Mammary epithelial cell (primary cell): ENCODE results near the gene NUMA1.

Source experiments
- EZH2 ChIP-seq: IDR thresholded peaks from 2 replicates; pipeline ENCODE4 v1.6.1; 2012; ENCODE audit warnings: low read length, inconsistent platforms, borderline replicate concordance
- TF ChIP-seq, protein P1 (sequence below), 2 donors: IDR thresholded peaks in 1 of 2; conservative IDR thresholded peaks in 1 of 2; 2 replicates each; pipeline ENCODE4 v1.5.1; 2011 to 2012; ENCODE audit warnings: inconsistent platforms in 2 of 2, low read length in 2 of 2, mild to moderate bottlenecking in 2 of 2, control low read depth in 1 of 2, low read depth in 1 of 2; ENCODE audit not compliant: insufficient read depth in 1 of 2; ENCODE audit errors: extremely low read depth in 1 of 2

DNA sequence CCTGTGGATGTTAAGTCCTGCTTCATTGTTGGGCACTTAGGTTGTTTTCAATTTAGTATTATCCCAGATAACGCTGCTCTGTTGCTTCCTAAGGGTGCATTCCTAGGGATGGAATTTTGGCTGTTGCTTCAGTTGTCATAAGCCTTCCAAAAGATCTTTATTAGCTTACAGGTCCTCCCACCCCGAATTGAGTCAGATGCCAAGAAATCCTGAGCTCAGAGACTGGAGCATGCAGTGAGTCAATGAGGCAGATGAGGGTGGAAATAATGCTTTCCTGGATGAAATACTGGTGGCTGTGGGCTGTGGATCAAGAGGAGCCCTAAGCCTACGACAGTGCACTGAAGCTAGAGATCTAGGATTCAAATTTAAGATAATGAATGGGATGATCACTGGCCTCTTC lies 92.3 kb downstream of the NUMA1 start:
- TF ChIP-seq, protein P1, sequence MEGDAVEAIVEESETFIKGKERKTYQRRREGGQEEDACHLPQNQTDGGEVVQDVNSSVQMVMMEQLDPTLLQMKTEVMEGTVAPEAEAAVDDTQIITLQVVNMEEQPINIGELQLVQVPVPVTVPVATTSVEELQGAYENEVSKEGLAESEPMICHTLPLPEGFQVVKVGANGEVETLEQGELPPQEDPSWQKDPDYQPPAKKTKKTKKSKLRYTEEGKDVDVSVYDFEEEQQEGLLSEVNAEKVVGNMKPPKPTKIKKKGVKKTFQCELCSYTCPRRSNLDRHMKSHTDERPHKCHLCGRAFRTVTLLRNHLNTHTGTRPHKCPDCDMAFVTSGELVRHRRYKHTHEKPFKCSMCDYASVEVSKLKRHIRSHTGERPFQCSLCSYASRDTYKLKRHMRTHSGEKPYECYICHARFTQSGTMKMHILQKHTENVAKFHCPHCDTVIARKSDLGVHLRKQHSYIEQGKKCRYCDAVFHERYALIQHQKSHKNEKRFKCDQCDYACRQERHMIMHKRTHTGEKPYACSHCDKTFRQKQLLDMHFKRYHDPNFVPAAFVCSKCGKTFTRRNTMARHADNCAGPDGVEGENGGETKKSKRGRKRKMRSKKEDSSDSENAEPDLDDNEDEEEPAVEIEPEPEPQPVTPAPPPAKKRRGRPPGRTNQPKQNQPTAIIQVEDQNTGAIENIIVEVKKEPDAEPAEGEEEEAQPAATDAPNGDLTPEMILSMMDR (conservative IDR thresholded peaks at IDR 0.05 in 1 of 2, IDR thresholded peaks at IDR 0.05 in 1 of 2; ENCODE audit: extremely low read depth in 1 of 2, insufficient read depth in 1 of 2, low read depth in 1 of 2, low read length in 2 of 2), result no peak
- TF ChIP-seq EZH2, result no peak
